ENCODE results near the gene LPCAT1.
A peak's percentile ranks its signal among the peaks of the same experiment; 100 is the strongest.
"Not testable (repeated sequence)": the region's sequence is repeated elsewhere in the genome, so short reads cannot be mapped to it uniquely, and the experiment has no call there.

The LPCAT1 gene

DNA sequence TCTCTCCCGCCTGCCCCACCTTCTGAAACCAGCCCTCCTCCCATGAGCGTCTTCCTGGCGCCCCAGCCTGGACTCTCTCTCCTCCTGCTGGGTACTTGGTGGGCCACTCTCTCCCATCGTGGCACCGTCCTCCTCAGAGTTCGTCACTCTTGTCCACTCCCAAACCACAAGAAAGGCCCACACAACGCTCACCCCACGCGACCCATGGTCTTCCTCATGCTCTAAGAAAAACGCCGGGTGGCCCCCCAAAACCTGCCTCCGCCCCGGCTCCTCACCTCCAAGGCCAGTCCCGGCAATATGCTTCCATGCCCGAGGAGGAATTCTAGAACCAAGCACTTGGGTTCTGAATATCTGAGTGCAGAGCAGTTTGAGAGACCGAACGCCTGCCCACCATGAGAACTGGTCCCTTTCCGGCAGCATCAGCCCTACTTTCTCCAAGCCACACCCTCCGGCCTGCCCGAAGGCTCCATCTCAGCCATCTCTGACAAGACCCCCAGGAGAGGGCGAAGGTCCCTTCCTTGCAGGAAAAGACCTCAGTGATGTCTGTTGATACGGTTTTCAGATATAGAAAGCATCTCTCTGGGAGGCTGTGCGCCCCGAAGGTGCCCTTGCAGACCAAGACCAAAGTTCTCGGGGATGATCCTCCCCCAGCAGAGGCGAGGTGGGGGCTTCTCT lies 93.5 kb downstream of the LPCAT1 start:
- DNase-seq: peak in 8 of 42 donors; percentile 2 to 29 (median 12)
- intact Hi-C loops (cut with DNase I): no loop called here

DNA sequence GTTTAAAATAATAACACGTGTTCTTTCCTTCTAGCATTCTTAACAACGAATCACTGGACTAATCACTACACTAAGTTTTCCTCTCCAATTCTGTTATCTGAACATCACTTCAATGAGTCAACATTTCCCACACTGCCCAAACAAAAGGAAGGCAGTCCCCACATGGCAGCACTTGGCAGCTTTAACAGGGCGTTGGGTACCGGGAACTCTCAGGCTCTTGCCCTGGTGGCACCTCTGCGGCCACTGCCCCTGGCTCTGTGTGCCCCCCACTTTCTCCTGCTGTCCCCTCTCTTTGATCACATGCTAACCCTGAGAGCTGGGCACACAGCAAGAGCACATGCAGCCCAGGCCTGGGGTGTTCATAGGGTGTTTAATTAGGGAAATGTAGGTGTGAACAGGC lies 94.3 kb downstream of the LPCAT1 start:
- intact Hi-C loops (cut with DNase I): no loop called here
- DNase-seq: peak in 3 of 42 donors; percentile 2 to 17 (median 4)

DNA sequence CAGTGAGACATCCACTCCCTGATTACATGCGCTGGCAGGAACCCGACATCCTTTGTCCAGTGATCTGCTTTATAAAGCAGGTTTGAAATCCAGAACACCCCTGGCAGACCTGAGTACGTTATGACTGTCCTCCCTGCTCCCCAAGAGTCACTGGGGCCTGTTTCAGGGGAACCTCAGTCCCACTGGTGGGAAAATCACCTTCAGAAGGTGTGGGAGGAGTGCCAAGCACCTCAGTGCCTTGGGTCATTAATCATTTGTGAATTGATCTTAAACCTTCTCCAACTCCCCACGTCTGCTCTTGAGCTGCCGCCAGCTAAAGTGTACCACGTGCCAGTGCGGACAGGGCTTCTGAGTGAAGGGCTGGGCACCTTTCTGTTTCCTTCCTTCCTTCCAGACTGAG lies 94.7 kb downstream of the LPCAT1 start:
- intact Hi-C loops (cut with DNase I): no loop called here
- DNase-seq: peak in 5 of 42 donors; percentile 1 to 9 (median 3)

DNA sequence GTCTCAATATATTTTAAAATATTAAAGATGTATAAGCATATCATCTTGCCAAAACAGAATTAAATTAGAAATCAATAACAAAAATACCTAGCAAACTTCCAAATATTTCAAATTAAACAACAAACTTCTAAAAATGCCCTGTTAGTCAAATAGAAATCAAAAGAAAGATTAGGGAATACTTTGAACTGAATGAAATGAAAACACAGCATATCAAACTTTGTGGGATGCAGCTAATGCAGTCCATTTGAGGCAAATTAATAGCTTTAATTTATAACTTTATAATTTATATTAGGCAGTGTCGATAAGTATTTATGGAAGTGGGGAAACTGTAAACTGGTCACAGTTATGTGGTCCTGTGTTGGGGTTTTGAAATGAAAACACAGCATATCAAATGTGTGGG lies 95.7 kb downstream of the LPCAT1 start:
- intact Hi-C loops (cut with DNase I): no loop called here
- DNase-seq: no peak

DNA sequence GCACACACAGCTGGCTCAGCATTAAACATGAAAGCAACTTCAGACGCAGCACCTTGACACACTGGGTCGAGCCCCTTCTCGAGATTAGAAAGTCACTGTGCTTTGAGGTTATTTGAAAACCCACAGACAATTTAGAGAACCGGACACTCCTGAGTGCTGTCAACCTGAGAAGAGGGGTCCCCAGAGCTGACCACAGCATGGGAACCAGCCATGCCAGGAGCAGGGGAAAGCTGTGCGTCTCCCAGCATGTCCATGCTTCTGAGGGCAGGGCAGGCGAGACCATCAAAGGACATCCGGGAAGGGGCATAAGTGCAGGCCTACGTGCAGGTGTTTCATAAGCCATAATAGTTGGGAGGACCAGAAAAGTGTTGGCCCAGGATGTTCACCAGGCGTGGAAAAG lies 99.0 kb downstream of the LPCAT1 start:
- no peak for DNase-seq
- intact Hi-C loops (cut with DNase I): no loop called here

DNA sequence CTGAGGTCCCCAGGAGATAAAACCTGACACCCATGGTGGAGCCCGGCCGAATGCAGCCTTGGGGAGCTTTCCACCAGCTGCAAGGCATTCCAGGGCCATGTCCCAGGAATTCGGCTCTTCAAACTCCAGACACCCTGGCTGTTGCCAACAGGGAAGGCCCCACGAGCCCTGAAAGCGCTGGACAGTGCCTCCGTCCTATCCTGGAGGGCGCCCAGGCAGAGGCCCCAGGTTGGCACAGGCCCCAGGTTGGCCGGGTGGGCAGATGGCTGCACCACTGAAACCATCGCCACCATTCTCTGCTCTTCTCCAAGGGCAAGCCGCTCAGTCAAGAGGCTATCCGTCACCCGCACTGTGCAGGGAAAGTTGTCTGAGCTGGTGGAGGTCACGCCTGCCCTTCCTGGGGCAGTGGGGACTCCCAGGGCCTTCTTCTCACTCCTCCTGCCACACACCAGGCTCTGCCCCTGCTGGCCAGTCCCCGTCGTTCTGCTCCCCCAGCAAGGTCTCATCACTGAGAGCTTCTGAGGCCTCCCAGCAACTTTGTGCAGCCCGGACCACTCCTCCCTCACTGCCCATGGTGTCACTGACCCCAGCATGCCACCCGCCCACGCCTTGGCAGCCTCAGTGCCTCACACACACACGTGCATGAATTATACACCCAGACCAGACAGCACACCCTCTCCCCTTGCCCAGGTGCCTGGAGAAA lies 99.7 kb downstream of the LPCAT1 start:
- DNase-seq: no peak
- intact Hi-C loops (cut with DNase I): no loop called here

DNA sequence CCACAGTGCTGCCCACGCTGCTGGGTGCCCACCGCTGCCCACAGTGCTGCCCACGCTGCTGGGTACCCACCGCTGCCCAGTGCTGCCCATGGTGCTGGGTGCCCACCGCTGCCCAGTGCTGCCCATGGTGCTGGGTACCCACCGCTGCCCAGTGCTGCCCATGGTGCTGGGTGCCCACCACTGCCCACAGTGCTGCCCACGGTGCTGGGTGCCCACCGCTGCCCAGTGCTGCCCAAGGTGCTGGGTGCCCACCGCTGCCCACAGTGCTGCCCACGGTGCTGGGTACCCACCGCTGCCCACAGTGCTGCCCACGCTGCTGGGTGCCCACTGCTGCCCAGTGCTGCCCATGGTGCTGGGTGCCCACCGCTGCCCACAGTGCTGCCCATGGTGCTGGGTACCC lies 101.2 kb downstream of the LPCAT1 start:
- not testable (repeated sequence) for DNase-seq

DNA sequence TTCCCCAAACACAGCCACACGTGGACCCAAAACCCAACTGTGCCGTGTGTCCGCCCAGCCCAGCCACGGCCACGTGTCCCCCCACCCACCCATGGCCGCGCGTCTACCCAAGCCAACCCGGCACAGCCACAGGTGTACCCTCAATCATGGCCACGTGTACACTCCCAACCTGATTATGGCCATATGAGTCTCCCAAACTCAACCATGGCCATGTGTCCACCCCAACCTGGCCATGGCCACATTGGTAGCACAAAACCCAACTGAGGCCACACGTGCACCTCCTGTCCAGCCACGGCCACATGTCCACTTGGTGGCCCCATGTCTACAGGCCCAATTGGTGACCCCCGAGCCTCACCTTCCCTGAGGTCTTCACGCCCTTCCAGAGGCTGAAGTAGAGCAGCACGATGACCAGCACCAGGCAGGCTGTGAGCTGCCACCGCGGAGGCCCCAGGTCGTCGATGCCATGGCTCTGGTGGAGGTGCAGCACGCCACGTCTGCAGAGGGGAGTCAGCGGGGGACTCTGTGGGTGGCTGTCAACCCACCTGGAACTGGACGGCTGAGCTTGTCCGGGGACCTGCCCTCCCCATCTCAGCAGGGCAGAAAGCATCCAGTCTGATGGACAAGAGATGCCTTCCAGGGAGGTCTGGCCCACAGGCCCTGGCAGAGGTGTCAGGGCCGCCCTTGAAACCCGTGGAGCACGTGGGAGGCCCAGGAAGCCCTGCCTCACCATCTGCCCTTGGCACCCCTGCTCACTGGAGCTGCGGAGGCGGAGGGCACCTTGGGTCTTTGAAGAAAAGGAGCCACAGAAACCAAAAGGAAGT lies 102.0 kb downstream of the LPCAT1 start:
- DNase-seq: peak in 1 of 42 donors; percentile 22
- intact Hi-C loops (cut with DNase I): no loop called here

More for the DNA sequence above, 101.2 kb downstream of the LPCAT1 start:
- intact Hi-C loops (cut with DNase I): not testable (repeated sequence)

DNA sequence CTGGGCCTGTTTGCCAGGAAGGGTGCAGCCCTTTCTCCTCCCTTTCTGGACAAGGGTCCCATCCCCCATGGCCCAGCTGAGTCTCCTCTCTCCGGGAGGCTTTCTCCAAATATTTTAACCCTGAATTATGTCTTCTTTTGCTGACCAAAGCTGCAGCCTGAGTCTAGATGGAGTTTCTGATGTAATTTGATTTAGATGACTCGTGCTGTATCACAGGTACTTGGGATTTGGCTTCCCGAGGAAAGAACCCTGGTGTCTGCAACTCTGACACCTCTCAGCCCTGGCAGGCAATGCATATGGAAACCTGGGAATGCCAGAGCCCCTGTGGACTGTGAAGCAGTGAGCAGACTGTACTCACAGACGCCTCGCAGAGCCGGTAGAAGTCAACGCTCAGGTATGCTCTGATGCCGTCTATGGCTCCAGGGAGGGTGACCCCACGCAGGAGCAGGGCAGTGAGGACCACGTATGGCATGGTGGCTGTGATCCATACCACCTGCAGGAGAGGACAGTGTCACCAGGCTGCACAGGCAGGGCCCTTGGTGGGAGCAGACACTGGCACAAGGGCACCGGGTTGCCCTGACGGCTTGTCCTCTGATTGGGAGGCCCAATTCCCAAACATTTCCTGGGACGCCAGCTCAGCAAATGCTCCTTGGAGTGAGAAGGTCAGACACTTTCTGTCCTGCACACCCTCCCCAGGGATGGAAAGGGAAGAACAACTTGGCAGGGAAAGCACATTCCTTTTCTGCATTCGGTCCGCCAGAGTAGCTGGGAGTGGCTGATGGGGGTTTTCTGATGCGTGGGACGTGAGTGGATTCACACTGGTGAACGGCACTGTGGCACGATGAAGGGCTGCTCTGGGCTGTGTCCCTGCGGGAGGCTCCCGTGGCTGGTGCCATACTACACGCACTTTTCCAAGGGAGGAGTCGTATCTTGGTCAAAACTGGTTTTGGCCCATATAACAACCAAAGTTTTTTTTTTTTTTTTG lies 103.3 kb downstream of the LPCAT1 start:
- peak in 1 of 42 donors; percentile 27 for DNase-seq
- intact Hi-C loops (cut with DNase I): no loop called here

DNA sequence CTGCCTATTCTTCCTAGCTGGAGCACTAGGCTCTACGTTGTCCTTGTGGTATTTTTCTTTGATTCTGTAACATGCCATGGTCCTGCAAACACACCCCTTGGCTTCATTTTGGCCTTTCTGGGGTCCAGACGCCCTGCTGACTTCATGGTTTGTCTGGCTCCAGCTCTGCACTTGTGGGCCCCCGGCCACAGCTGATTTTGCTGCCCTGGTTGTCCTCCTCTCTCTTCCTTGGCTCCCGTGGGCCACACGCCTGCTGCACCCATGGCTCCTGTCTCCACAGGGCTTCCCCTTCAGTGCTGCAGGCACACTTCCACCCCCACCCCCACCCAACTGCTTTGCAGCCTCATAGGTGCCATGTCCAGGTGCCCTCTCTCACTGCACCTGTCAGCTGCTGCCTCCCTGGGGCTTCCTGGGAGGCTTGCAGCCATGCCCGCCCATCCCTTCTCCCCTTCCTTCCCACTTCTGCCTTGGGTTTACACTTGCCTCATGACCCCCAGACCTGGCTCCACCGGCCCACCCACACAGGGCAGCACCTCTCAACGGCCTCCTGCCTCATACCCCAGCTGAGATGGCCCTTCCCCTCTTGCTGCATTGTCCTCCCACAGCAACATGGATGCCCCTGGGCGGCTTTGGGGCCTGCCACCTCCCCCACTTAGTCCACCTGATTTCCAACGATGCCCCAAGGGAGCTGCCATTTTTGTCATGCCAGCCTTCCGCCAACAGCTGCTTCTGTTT lies 104.1 kb downstream of the LPCAT1 start:
- intact Hi-C loops (cut with DNase I): no loop called here
- peak in 1 of 42 donors; percentile 20 for DNase-seq

DNA sequence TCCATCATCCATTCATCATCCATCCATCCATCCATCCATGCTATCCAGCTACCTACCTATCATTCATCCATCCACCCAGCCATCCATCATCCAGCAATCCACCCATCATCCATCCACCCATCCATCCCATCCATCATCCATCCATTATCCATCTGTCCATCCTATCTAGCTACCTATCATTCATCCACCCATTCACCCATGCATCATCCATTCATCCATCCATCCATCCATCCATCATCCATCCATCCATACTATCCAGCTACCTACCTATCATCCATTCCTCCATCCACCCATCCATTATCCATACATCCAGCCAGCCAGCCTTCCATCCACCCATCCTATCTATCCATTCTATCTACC lies 104.9 kb downstream of the LPCAT1 start:
- intact Hi-C loops (cut with DNase I): no loop called here
- DNase-seq: peak in 1 of 42 donors; percentile 5

DNA sequence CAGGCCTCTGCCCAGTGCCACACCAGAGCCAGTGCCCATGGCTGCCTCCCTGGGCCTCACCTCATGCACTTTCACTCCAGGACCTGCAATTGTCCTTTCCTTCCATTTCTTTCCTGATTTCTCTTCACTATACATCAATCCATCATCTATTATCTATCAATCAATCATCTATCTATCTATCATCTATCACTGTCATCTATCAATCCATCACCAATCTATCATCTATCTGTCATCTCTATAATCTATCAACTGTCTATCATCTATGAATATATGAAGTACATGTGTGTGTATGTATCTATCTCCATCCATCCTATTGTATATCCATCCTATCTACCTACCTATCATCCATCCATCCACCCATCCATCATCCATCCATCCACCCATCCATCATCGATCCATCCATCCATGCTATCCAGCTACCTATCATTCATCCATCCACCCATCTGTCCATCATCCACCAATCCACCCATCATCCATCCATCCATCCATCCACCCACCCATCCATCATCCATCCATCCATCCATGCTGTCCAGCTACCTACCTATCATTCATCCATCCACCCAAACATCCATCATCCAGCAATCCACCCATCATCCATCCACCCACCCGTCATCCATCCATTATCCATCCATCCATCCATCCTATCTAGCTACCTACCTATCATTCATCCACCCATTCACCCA lies 105.4 kb downstream of the LPCAT1 start:
- intact Hi-C loops (cut with DNase I): no loop called here
- no peak for DNase-seq

DNA sequence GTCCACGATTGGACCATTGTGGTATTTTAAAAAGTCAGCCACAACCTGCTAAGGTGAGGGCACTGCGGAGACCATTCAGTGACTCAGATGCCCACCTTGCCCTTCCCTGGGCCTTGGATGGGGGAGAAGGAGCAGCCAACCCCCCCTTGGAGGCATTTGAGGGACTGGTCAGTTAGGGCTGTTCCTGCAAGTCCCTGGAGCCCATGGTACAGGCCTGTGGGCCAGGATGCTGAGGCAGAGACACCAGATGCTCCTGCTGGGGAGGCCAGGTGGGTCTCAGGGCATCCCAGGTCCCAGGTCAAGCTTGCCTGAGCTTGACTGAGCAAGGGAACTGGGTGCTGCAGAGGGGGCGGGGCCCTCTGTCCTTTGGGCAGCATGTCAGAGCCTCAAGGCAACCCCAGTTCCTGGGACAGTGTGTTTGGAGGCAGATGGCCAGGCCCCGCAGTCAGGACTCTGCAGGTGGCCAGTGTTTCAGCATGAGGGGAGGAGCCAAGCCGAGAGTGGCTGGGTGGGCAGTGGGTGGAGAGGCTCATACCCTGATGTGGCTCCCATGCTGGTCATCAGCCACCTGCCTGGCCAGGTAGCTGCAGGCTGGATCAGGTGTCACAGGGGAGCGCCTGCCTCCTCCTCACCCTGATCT lies 106.1 kb downstream of the LPCAT1 start:
- DNase-seq: no peak
- intact Hi-C loops (cut with DNase I): no loop called here

DNA sequence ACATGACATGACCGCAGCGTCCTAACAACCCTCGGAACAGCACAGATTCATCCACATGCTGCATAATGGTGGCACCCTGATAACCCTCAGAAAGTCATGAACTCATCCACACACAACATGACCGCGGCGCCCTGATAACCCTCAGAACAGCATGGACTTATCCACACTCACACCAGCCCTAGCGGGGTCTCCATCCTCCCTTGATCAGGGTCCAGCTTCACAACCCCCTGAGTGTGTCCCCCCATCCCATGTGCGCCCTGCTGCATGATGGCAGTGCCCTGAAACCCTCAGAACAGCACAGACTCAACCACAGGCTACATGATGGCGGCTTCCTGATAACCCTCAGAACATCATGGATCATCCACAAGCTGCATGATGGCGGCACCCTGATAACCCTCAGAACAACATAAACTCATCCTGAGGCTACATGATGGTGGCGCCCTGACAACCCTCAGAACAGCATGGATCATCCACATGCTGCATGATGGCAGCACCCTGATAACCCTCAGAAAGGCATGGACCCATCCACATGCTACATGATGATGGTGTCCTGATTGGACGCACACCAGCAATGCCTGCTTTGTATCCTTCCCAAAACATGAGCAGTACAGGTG lies 106.8 kb downstream of the LPCAT1 start:
- intact Hi-C loops (cut with DNase I): no loop called here
- peak in 1 of 42 donors; percentile 15 for DNase-seq

DNA sequence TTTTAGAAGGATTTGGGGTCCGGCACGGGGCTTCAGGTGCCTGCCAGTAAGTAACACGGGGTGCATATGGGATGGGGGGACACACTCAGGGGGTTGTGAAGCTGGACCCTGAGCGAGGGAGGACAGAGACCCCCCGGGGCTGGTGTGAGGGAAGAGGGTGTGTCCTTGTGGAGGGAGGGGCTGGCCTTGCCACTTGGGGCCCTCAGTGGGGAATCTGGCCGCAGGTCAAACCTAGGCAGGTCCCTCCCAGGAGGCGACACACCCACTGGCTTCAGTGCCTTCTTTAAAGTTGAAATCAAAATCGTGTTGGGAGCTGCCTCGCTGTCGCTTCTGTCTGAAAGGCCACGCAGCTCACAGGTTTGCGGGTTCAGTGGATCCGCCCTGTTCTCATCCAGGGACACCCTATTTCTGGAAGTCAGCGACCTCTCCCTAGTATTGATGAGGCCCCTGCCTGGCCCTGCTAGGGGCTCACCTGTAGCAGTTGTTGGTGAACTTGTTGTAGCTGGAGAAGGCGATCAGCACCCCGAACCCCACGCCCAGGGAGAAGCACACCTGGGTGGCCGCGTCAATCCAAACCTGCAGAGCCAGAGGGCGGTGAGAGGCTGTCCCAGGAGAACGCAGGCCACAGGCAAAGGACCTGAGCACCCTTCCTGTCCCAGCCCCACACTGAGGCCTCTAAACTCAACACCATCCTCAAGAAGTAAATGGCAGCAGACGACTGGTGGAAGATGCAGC lies 108.0 kb downstream of the LPCAT1 start:
- intact Hi-C loops (cut with DNase I): no loop called here
- DNase-seq: peak in 2 of 42 donors; percentile 12 to 17

DNA sequence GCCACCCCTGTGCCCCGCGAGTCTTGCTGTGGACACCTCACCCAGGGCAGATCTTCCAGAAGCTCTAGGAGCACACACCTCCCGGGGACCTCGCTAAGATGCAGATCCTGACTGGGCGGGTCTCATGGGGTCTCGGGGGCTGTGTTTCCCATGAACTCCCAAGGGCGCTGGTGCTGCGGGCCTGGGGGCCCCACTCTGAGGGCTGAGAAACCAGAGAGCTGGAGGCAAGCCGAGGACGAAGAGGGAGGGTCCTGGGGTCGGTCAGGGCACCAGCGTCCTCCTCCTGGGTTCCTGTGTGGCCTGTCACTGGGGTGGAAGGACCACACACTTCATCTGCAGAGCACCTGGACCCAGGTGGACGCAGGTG lies 108.7 kb downstream of the LPCAT1 start:
- intact Hi-C loops (cut with DNase I): no loop called here
- DNase-seq: no peak

Data from head of caudate nucleus (tissue), 42 donors.